HEK293 (cell line): ENCODE data around the gene ONECUT1.
A peak's percentile ranks its signal among the peaks of the same experiment; 100 is the strongest.

Source experiments
- CTCF ChIA-PET: fragments of 350-600 bp; formaldehyde crosslinking; extraction: SDS; loops from one replicate; lab custom pipeline; 2021; ENCODE audit warnings: antibody characterized with exemption; lab: Yijun Ruan, JAX
- POLR2A ChIA-PET: fragments of 300-600 bp; formaldehyde crosslinking; extraction: SDS; loops from one replicate; lab custom pipeline; 2020; ENCODE audit warnings: antibody characterized with exemption, inconsistent platforms; lab: Yijun Ruan, JAX
- H3K27ac ChIP-seq: fragments of 200-500 bp; sonication (Bioruptor generic); 2 replicates; pipeline ENCODE4 v1.5.1; 2014; ENCODE audit warnings: low read depth, low read length, control low read depth, inconsistent platforms; ENCODE audit errors: extremely low read depth
- H3K36me3 ChIP-seq, 2 experiments: fragments of 200-500 bp in 1 of 2; sonication (Bioruptor generic) in 1 of 2; 1 replicate in 1 of 2; 2 replicates in 1 of 2; pipeline ENCODE4 v1.5.1; 2014 to 2017; ENCODE audit warnings: inconsistent platforms in 2 of 2, low read length in 2 of 2; ENCODE audit not compliant: control insufficient read depth in 2 of 2, insufficient read depth in 1 of 2
- H3K4me1 ChIP-seq: fragments of 200-500 bp; sonication (Bioruptor generic); 2 replicates; pipeline ENCODE4 v1.5.1; 2014; ENCODE audit warnings: mild to moderate bottlenecking, low read length, inconsistent platforms; ENCODE audit not compliant: control insufficient read depth, insufficient read depth
- H3K4me3 ChIP-seq: 2 replicates; pipeline ENCODE4 v1.5.1; 2011; ENCODE audit warnings: low read depth, mild to moderate bottlenecking, control low read depth, low read length, moderate library complexity
- H3K9me3 ChIP-seq: fragments of 200-500 bp; sonication (Bioruptor generic); 2 replicates; pipeline ENCODE4 v1.5.1; 2014; ENCODE audit warnings: low read depth, low read length, inconsistent platforms; ENCODE audit not compliant: control insufficient read depth, insufficient read depth
- GLI4 ChIP-seq: fragments of 450-650 bp; formaldehyde crosslinking; IDR thresholded peaks from 2 replicates; pipeline ENCODE4 v1.5.1; 2016; ENCODE audit warnings: missing biosample characterization, missing genetic modification characterization
- KLF8 ChIP-seq: fragments of 450-650 bp; formaldehyde crosslinking; IDR thresholded peaks from 2 replicates; pipeline ENCODE4 v1.5.1; 2016; ENCODE audit warnings: missing biosample characterization, missing genetic modification characterization
- PRDM10 ChIP-seq: fragments of 450-650 bp; formaldehyde crosslinking; IDR thresholded peaks from 2 replicates; pipeline ENCODE4 v1.5.1; 2016; ENCODE audit warnings: missing biosample characterization, missing genetic modification characterization
- REST ChIP-seq: fragments of 450-650 bp; formaldehyde crosslinking; IDR thresholded peaks from 2 replicates; pipeline ENCODE4 v1.5.1; 2016; ENCODE audit warnings: missing biosample characterization, missing genetic modification characterization
- SP7 ChIP-seq: fragments of 450-650 bp; formaldehyde crosslinking; IDR thresholded peaks from 2 replicates; pipeline ENCODE4 v1.5.1; 2016; ENCODE audit warnings: missing biosample characterization, missing genetic modification characterization
- ZFHX2 ChIP-seq: fragments of 450-650 bp; formaldehyde crosslinking; conservative IDR thresholded peaks from 2 replicates; pipeline ENCODE4 v1.5.1; 2016; ENCODE audit warnings: missing biosample characterization, missing genetic modification characterization
- ZNF157 ChIP-seq: fragments of 450-650 bp; formaldehyde crosslinking; IDR thresholded peaks from 2 replicates; pipeline ENCODE4 v1.5.1; 2016; ENCODE audit warnings: missing biosample characterization, missing genetic modification characterization
- ZNF169 ChIP-seq: fragments of 450-650 bp; formaldehyde crosslinking; IDR thresholded peaks from 2 replicates; pipeline ENCODE4 v1.5.1; 2016; ENCODE audit warnings: missing biosample characterization, missing genetic modification characterization
- ZNF311 ChIP-seq: fragments of 450-650 bp; formaldehyde crosslinking; IDR thresholded peaks from 2 replicates; pipeline ENCODE4 v1.5.1; 2017; ENCODE audit warnings: missing biosample characterization, missing genetic modification characterization, borderline replicate concordance
- ZNF335 ChIP-seq: fragments of 450-650 bp; formaldehyde crosslinking; conservative IDR thresholded peaks from 2 replicates; pipeline ENCODE4 v1.5.1; 2016; ENCODE audit warnings: missing biosample characterization, missing genetic modification characterization
- ZNF501 ChIP-seq: fragments of 450-650 bp; formaldehyde crosslinking; IDR thresholded peaks from 2 replicates; pipeline ENCODE4 v1.5.1; 2016; ENCODE audit warnings: missing biosample characterization, missing genetic modification characterization
- ZNF544 ChIP-seq: fragments of 450-650 bp; formaldehyde crosslinking; IDR thresholded peaks from 2 replicates; pipeline ENCODE4 v1.5.0; 2017; ENCODE audit warnings: missing biosample characterization, missing genetic modification characterization
- ZNF660 ChIP-seq: fragments of 450-650 bp; IDR thresholded peaks from 2 replicates; pipeline ENCODE4 v1.5.1; 2018; ENCODE audit warnings: missing biosample characterization, mild to moderate bottlenecking, missing genetic modification characterization
- ZNF677 ChIP-seq: fragments of 450-650 bp; IDR thresholded peaks from 2 replicates; pipeline ENCODE4 v1.5.0; 2018; ENCODE audit warnings: missing biosample characterization, mild to moderate bottlenecking, missing genetic modification characterization, moderate library complexity
- ZNF768 ChIP-seq: fragments of 450-650 bp; formaldehyde crosslinking; IDR thresholded peaks from 2 replicates; pipeline ENCODE4 v1.5.1; 2018; ENCODE audit warnings: missing biosample characterization, mild to moderate bottlenecking, missing genetic modification characterization
- ZSCAN18 ChIP-seq: fragments of 450-650 bp; formaldehyde crosslinking; IDR thresholded peaks from 2 replicates; pipeline ENCODE4 v1.5.1; 2016; ENCODE audit warnings: missing biosample characterization, missing genetic modification characterization
- ZSCAN30 ChIP-seq: fragments of 450-650 bp; IDR thresholded peaks from 2 replicates; pipeline ENCODE4 v1.5.1; 2018; ENCODE audit warnings: missing biosample characterization, mild to moderate bottlenecking, missing genetic modification characterization, moderate library complexity
- TF ChIP-seq, protein P1 (sequence below): fragments of 450-650 bp; IDR thresholded peaks from 2 replicates; pipeline ENCODE4 v1.5.1; 2018; ENCODE audit warnings: missing biosample characterization, missing genetic modification characterization

ONECUT1 gene

GRCh38 chr15:52783929-52784798 lies 6.0 kb downstream of the ONECUT1 start:
- no peaks in the 10 kb centered on the region for H3K9me3 ChIP-seq
- no peaks in the 10 kb centered on the region for H3K36me3 ChIP-seq
- TF ChIP-seq ZFHX2 (tag by site-specific recombination) (no peak), ZNF660 (tag by site-specific recombination) (no peak), PRDM10 (tag by site-specific recombination) (no peak), ZNF335 (no peak), ZNF169 (tag by site-specific recombination) (no peak), ZNF768 (tag by site-specific recombination) (no peak), ZSCAN18 (tag by site-specific recombination) (no peak), GLI4 (no peak), ZSCAN30 (no peak), ZNF311 (tag by site-specific recombination) (no peak)
- TF ChIP-seq, protein P1, sequence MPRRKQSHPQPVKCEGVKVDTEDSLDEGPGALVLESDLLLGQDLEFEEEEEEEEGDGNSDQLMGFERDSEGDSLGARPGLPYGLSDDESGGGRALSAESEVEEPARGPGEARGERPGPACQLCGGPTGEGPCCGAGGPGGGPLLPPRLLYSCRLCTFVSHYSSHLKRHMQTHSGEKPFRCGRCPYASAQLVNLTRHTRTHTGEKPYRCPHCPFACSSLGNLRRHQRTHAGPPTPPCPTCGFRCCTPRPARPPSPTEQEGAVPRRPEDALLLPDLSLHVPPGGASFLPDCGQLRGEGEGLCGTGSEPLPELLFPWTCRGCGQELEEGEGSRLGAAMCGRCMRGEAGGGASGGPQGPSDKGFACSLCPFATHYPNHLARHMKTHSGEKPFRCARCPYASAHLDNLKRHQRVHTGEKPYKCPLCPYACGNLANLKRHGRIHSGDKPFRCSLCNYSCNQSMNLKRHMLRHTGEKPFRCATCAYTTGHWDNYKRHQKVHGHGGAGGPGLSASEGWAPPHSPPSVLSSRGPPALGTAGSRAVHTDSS (tag by site-specific recombination), result no peak
- CTCF ChIA-PET, result interaction anchor here (0.6 to 2.9 kb wide), 7 partner anchors 9 to 934 kb away, joined by 3 to 9 read pairs (median 3); no protein-coding TSS in a partner anchor
- no peak overlapping the region for H3K27ac ChIP-seq
- no peak overlapping the region for H3K4me3 ChIP-seq
- POLR2A ChIA-PET, result no interaction called here
- H3K4me1 ChIP-seq, result no peaks in the 10 kb centered on the region; the same call in 1 of the 2 replicates

DNA sequence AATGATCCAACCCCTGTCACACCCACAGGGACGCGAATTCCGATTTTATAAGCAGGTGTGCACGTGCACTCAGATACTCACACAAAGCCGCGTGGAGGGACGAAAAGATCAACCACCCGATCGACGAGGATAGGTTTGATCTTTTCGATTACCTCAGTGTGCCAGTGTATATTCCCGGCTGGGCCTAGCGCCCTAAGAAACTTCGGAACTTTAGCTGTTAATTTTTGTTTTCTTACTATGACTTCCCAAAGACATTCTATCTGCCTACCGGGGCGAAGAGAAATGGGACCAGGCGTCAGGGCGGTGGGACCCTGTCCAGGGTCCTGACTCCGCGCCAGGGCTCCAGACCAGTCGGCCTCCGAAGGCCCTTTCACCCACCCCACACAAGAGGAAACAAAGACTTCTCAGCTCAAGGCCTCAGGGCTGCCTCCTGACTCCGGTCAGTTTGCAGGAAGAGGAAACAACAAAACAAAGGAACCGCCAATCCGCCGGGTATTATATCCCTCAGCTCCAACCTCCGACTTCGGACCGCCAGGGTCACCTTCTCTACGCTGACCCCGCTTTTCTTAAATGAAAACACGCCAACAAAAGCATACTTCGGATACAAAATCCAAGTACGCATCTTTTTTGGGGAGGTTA lies 6.8 kb downstream of the ONECUT1 start:
- Histone ChIP-seq H3K36me3 (no peaks in the 10 kb centered on the region), H3K4me1 (no peaks in the 10 kb centered on the region; the same call in 1 of the 2 replicates), H3K9me3 (no peaks in the 10 kb centered on the region), H3K27ac (no peak overlapping the region), H3K4me3 (no peak overlapping the region)
- TF ChIP-seq ZNF157 (no peak), ZNF677 (tag by site-specific recombination) (no peak), REST (peak; percentile 62; the same call in 1 of the 2 replicates), SP7 (tag by site-specific recombination) (no peak), ZNF544 (tag by site-specific recombination) (no peak), ZNF501 (tag by site-specific recombination) (no peak), KLF8 (tag by site-specific recombination) (no peak)
- CTCF ChIA-PET, result interaction anchor here (0.5 to 2.9 kb wide), 11 partner anchors 10 to 935 kb away, joined by 3 to 9 read pairs (median 3); no protein-coding TSS in a partner anchor
- POLR2A ChIA-PET, result no interaction called here
